OCI-LY7 (cell line): ENCODE measurements around the gene ENTPD6.

Experiments used
- EZH2phosphoT487 ChIP-seq: fragments of 200-600 bp; sonication (generic); IDR thresholded peaks from 2 replicates; pipeline ENCODE4 v1.6.1; 2018; ENCODE audit warnings: low read depth, borderline replicate concordance, mild to moderate bottlenecking, mixed run types, antibody characterized with exemption, low read length, moderate library complexity, mixed read lengths
- TF ChIP-seq, protein P1 (sequence below): fragments of 200-600 bp; sonication (generic); conservative IDR thresholded peaks from 2 replicates; pipeline ENCODE4 v1.5.1; 2014; ENCODE audit warnings: mild to moderate bottlenecking, antibody characterized with exemption, low read length, moderate library complexity, mixed read lengths

DNA sequence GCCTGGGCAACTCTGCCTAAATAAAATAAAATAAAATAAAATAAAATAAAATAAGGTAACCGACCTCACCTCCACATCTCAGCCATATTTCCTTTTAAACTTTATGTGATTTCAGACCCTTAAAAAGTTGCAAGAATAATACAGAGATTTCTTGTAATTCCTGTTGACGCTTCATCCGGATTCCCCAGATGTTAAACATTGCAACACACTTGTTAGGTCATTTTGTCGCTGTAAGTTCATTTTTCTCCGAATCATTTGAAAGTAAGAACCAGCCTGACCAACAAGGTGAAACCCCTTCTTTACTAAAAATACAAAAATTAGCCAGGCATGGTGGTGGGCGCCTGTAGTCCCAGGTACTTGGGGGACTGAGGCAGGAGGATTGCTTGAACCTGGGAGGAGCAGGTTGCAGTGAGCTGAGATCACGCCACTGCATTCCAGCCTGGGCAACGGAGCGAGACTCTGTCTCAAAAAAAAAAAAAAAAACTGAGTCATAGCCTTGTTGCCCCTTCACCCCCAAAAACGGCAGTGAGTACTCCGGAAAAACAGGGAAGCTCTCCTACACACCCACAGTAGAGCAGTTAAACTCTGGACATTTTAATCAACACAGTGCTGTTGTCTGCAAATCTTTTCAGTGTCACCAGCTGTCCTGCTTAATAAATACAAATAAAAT lies 58.2 kb downstream of the ENTPD6 start:
- TF ChIP-seq, protein P1, sequence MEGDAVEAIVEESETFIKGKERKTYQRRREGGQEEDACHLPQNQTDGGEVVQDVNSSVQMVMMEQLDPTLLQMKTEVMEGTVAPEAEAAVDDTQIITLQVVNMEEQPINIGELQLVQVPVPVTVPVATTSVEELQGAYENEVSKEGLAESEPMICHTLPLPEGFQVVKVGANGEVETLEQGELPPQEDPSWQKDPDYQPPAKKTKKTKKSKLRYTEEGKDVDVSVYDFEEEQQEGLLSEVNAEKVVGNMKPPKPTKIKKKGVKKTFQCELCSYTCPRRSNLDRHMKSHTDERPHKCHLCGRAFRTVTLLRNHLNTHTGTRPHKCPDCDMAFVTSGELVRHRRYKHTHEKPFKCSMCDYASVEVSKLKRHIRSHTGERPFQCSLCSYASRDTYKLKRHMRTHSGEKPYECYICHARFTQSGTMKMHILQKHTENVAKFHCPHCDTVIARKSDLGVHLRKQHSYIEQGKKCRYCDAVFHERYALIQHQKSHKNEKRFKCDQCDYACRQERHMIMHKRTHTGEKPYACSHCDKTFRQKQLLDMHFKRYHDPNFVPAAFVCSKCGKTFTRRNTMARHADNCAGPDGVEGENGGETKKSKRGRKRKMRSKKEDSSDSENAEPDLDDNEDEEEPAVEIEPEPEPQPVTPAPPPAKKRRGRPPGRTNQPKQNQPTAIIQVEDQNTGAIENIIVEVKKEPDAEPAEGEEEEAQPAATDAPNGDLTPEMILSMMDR: no peak
- no peak for TF ChIP-seq EZH2phosphoT487
